PFSK-1 (cell line): ENCODE measurements around the gene COPRS.

Source experiments
- FOXP2 ChIP-seq: optimal IDR thresholded peaks from 2 replicates; pipeline ENCODE3; 2011; ENCODE audit warnings: borderline replicate concordance, control low read depth, inconsistent platforms; ENCODE audit not compliant: insufficient read depth; ENCODE audit errors: extremely low read length, extremely low read depth
- POLR2AphosphoS5 ChIP-seq: IDR thresholded peaks from 2 replicates; pipeline ENCODE4 v1.6.1; 2012; ENCODE audit warnings: low read depth, mild to moderate bottlenecking, control low read depth, low read length, moderate library complexity
- TAF1 ChIP-seq: IDR thresholded peaks from 2 replicates; pipeline ENCODE4 v1.6.1; 2012; ENCODE audit warnings: low read length, control low read depth, borderline replicate concordance; ENCODE audit not compliant: insufficient read depth
- TF ChIP-seq, protein P1 (sequence below), 2 experiments: IDR thresholded peaks; 2 replicates each; pipeline versions ENCODE4 v1.6.1 to v1.8.0; 2011 to 2012; ENCODE audit warnings: low read depth in 2 of 2, low read length in 2 of 2, control low read depth in 1 of 2, inconsistent platforms in 1 of 2, mild to moderate bottlenecking in 1 of 2, moderate library complexity in 1 of 2; ENCODE audit not compliant: insufficient read depth in 1 of 2

GRCh38 chr17:31869797-31870568 is 10.9 kb upstream of the COPRS start:
- TF ChIP-seq TAF1 (no peak), POLR2AphosphoS5 (no peak), FOXP2 (no peak)
- TF ChIP-seq, protein P1, sequence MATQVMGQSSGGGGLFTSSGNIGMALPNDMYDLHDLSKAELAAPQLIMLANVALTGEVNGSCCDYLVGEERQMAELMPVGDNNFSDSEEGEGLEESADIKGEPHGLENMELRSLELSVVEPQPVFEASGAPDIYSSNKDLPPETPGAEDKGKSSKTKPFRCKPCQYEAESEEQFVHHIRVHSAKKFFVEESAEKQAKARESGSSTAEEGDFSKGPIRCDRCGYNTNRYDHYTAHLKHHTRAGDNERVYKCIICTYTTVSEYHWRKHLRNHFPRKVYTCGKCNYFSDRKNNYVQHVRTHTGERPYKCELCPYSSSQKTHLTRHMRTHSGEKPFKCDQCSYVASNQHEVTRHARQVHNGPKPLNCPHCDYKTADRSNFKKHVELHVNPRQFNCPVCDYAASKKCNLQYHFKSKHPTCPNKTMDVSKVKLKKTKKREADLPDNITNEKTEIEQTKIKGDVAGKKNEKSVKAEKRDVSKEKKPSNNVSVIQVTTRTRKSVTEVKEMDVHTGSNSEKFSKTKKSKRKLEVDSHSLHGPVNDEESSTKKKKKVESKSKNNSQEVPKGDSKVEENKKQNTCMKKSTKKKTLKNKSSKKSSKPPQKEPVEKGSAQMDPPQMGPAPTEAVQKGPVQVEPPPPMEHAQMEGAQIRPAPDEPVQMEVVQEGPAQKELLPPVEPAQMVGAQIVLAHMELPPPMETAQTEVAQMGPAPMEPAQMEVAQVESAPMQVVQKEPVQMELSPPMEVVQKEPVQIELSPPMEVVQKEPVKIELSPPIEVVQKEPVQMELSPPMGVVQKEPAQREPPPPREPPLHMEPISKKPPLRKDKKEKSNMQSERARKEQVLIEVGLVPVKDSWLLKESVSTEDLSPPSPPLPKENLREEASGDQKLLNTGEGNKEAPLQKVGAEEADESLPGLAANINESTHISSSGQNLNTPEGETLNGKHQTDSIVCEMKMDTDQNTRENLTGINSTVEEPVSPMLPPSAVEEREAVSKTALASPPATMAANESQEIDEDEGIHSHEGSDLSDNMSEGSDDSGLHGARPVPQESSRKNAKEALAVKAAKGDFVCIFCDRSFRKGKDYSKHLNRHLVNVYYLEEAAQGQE (IDR thresholded peaks at IDR 0.05; ENCODE audit: insufficient read depth in 1 of 2, low read depth in 2 of 2, low read length in 2 of 2): no peak
